8988T (cell line): ENCODE results near the gene CCDC86.

ENCODE experiments used
- DNase-seq: peaks from one replicate; pipeline ENCODE4 v3.0.0; 2011

Gene CCDC86

GRCh38 chr11:60854140-60854846 lies 12.4 kb downstream of the CCDC86 start:
- no peak for DNase-seq

GRCh38 chr11:60854847-60855725 lies 13.2 kb downstream of the CCDC86 start:
- DNase-seq: no peak

GRCh38 chr11:60855726-60856633 lies 14.1 kb downstream of the CCDC86 start, which contains the start of gene PTGDR2:
Gene PTGDR2 (minus strand): TSS chr11:60855950. CDS start chr11:60853722, 2,228 bp downstream.
- DNase-seq: no peak

GRCh38 chr11:60857378-60858232 lies 15.7 kb downstream of the CCDC86 start:
- DNase-seq: no peak

- no peak for DNase-seq
These were observed 16.3 kb downstream of the CCDC86 start for GRCh38 chr11:60858236-60858635.

GRCh38 chr11:60858731-60859464 lies 17.0 kb downstream of the CCDC86 start:
- DNase-seq: no peak

GRCh38 chr11:60859616-60860250 lies 17.8 kb downstream of the CCDC86 start:
- no peak for DNase-seq

- DNase-seq: no peak
These were observed 19.0 kb downstream of the CCDC86 start for GRCh38 chr11:60860943-60861342.

GRCh38 chr11:60862171-60862570 lies 20.3 kb downstream of the CCDC86 start:
- DNase-seq: no peak

GRCh38 chr11:60863550-60864521 lies 21.9 kb downstream of the CCDC86 start:
- no peak for DNase-seq

- DNase-seq: no peak
These were observed 23.1 kb downstream of the CCDC86 start for GRCh38 chr11:60864856-60865513.

GRCh38 chr11:60866911-60867870 lies 25.3 kb downstream of the CCDC86 start, which contains the start of gene ZP1:
Gene ZP1 (plus strand): TSS chr11:60867542. CDS start chr11:60867562, 20 bp downstream.
- no peak for DNase-seq

GRCh38 chr11:60867871-60868681 lies 26.2 kb downstream of the CCDC86 start:
- DNase-seq: no peak

GRCh38 chr11:60868682-60869450 lies 27.0 kb downstream of the CCDC86 start:
- no peak for DNase-seq

GRCh38 chr11:60869451-60869825 lies 27.5 kb downstream of the CCDC86 start:
- DNase-seq: no peak

GRCh38 chr11:60870276-60870675 lies 28.4 kb downstream of the CCDC86 start:
- no peak for DNase-seq
